HG02610 (cell line): ENCODE data around the gene ASAH2.

Experiments used
- ATAC-seq: cut with Tn5 transposase; IDR thresholded peaks from one replicate; pipeline ENCODE4 v1.9.1; 2021; ENCODE audit warnings: mild to moderate bottlenecking, moderate library complexity; ENCODE audit not compliant: unreplicated experiment

Gene ASAH2

DNA sequence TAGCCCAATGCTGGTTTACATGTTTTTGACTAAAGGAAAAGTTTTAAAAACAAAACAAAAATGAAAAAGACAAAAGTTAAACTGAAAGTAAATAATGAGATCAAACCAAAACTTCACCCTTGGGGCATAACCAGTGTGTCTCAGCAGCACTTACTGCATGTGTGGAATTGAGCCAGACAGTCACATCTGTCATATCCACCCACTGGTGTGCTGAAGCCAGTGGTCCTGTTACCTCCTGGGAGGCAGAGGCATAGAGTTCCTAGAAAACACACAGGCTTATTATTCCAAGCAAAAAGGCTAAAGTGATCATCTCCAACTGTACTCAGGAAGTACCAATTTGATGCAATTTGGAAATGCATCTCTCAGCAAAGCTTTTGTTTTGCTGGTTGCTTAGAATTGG, 40.4 kb downstream of the ASAH2 start:
- peak; percentile 71 for ATAC-seq
